GM21367 (cell line): Measurements from ENCODE around the gene PPP1R7.

Source experiments
- ATAC-seq: cut with Tn5 transposase; IDR thresholded peaks from one replicate; pipeline ENCODE4 v1.9.1; 2021; ENCODE audit not compliant: unreplicated experiment

Gene PPP1R7

DNA sequence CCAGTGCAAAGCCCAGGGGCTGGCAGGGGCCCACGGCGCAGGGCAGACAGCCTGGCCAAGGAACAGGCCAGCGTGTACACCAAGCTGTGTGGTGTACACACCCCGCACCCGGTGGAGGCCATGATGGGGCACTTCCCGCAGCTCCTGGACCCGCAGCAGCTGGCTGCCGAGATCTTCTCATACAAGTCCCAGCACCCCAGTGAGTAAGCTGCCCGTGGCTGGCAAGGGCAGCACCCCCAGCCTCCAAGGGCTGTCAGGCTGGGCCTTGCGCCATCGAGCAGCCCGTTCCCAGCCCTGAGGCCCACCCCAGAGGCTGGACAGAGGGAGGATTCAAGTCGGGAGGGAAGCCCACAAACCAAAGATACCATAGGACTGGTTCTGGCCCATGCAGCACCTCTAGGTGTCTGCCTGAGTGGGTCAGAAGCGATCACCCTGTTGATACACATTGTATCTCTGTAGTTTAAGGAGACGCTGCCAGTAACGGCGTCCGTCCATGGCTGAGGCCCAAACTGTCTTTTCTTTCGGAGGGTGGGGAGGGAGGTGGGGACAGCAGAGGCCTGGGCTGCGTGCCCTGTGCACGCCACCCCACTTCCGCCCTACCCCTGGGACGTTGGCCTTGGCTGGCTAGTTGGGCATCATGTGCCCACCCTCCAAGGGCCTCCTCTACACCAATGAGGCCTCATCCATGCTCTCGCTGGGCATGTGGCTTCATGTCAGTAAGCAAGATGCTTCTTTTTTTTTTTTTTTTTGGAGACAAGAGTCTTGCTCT, 31.3 kb upstream of the PPP1R7 start:
- ATAC-seq: no peak

DNA sequence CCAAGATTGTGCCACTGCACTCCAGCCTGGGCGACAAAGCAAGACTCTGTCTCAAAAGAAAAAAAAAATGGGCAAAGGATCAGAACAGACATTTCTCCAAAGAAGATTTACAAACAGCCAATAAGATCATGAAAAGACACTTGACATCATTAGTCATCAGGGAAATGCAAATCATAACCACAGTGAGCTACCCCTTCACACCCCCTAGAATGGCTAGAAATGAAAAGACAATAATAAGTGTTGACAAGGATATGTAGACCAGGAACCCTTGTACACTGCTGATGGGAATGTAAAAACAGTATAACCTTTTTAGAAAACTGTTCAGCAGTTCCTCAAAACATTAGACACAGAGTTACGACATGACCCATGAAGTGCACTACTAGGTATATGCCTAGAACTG, 29.8 kb upstream of the PPP1R7 start:
- ATAC-seq: no peak

DNA sequence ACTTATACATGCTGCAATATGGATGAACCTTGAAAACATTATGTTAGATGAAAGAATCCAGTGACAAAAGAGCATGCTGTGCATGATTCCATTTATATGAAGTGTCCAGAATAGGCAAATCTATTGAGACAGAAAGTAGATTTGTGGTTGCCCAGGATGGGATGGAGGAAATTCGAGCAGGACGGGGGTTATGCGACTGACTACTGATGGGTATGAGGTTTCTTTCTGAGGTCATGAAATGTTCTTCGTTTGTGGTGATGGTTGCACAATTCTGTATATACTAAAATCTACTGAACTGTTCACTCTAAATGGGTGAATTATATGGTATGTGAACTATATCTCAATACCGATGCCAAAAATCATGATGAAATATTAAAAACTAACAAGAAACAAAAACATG, 29.3 kb upstream of the PPP1R7 start:
- ATAC-seq: no peak

DNA sequence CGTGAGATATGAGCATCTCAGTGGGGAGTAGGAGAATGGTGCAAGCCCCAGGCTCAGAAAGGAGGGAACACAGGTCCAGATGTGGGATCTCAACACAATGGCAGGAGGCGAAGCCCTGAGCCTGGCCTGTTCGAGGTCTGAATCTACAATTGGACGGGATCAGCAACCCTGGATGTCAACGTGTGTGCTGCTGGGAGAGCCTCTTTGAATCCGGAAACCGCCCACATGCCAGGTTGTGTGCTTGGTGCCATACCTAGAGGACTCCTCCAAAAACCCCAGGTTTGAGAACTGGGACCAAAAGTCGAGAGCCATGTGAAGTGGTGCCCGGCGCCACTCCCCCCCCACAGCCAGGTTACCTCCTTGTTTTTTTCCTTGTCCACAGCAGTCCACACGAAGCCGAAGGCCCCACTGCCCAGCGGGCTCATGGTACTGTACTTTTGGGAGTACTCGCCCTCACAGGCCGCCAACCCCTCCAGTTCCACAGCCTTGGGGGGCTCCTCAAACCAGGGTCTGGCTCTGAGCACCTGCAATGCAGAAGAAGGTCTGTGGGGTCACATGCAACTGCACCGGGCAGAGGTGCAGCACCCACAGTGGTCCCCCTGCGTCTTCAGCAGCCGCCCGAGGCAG, 27.8 kb upstream of the PPP1R7 start:
- no peak for ATAC-seq

DNA sequence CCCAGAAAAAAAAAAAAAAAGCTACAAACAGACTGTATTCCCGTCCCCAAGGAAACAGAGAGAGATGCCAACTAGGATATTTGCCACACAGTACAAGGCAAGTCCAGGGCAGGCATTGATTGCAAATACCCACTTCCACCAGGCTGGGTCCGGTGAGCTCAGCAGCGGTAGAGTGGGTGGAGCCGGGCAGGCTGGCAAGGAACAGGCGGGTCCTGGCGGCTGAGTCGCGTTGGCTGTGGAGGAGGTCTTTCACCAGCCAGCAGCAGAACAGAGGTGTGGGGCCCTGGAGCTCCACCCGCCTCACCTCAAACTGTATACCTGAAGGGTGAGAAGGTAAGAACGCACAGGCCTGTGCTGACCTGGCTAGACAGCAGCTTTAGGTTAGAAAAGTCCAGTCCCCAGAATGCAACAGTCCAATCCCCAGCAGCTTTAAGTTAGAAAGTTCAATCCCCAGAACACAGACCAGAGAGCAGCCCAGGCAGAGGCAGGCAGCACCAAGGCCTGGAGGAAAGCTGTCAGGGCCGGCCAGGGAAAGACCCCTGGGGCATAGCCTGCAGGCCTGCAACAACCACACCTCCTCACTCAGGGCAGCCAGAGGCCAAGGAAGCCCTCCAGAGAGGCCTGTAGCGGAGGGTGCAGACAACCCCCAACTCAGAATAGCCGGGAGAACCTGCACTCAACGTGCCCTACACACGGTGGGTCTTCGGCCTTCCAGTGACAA, 26.3 kb upstream of the PPP1R7 start:
- no peak for ATAC-seq

DNA sequence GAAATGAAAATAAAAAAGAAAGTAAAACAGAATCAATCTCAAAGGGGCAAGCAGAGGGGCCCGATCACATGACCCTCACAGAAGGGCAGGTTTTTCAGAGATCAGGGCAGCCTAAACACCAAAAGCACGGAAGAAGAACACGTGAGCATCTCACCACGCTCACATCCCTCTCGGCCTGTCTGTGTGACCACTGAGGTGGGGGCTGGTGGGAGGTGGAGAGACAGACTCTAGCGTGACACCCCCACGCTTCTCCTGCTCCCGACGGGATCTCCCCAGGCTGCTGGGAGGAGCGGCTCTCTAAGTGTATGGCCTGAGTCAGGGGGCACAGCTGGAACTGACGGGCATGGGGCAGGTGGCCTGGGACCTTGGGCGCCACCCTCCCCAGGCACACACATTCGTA, 24.6 kb upstream of the PPP1R7 start:
- ATAC-seq: no peak

DNA sequence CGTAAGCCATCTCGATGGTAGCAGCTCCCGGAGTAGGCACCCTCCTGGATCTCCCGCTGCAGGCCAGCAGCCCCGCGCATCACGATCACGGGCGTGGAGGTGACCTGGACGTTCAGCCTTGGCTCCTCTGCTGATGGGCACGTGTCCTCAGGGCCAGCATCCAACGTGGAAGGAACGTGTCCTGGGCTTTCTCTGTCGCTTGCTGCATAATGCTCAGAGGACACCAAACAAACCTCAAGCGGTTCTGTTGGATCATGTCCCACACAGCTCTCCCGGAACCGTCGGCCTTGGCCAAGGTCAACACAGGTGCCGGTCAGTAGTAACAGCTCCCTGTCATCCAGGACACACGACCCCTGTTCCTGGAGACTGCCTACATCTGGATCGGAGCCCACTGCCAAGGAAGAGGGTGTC, 24.1 kb upstream of the PPP1R7 start:
- no peak for ATAC-seq

DNA sequence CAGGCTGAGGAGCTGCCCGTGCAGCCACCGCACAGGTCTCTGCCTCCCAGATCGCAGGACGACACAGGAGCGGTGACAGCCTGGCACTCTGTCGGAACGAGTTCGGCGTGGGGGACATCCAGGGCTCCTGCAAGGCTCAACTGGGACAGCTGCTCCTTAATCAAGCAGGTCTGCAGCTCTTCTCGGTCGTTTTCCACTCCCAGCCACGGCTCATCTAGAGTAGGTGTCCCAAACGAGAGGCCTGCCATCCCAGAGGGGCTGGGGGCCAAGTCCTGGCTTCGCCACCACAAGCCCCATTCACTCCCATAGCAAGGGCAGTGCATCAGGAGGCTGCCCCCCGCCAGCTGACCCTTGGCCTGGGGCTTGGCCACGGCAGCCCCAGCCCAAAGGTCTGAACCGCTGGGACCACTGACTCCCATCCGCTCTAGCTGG, 23.5 kb upstream of the PPP1R7 start:
- ATAC-seq: no peak

DNA sequence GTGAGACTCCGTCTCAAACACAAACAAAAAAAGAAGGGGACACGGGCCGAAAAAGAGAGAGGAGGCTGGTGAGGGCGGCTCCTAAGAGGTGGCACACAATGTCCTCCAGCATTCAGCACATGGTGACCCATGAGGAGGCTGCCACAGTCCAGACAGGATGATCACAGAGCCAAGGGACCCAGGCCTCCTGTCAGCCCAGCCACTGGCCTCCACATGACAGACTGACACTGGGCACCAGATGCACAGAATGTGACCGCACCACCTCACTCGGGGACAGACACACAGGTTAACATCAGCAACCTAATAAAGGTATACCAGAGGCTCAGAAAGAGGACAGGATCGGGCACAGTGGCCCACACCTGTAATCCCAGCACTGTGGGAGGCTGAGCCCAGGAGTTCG, 22.0 kb upstream of the PPP1R7 start:
- no peak for ATAC-seq

DNA sequence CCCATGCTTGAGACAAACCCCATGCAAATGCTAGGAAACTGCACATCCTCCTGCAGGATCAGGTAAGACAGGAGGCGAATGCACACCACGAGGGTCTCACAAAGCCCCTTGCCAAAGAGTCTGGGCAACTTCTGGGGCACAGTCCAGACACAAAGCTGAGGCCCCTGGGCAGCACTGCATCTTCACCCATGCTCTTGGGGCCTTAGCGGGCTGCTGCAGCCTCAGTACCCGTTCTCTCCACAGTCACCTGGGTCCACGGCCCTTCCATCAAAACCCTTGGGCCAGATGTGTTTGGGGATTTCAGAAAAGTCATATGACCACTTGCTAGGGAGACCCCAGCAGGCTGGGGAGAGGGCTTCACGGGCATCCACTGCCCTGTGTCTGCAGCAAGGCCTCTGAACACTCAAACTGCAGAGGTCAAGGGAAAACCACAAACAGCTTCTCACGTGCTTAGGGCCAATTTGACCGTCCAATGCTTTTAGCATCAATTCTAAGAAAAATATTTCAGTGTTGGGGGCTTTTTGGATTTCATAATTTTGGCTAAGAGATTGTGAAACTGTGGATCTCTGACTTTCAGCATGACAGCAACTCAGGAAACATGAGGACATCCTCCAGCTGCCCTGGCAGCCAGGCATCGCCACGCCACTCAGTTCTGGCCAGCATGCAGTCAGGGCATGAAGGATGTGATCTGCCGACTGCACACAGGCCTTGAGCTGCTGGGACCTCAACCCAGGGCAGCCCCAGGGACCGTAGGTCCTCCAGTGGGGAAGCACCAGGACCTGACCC, 21.0 kb upstream of the PPP1R7 start:
- no peak for ATAC-seq

DNA sequence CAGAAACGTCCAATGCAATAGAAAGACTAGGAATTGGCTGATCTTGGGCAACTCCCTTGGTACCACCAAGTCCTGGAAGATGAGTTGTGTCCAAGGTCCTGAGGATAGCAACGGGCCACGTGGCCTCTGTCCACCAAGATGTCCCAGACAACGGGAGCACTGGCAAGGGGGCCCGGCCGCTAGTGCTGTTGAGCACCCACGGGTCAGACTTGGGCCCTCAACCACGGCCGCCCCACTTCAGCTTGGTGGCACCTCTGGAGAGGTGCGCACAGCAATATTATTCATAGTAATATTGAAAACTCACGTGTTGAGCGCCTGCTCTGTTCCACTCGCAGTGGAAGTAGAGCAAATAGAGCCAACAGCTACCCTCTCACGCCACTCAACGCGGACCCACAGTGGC, 20.0 kb upstream of the PPP1R7 start:
- no peak for ATAC-seq

DNA sequence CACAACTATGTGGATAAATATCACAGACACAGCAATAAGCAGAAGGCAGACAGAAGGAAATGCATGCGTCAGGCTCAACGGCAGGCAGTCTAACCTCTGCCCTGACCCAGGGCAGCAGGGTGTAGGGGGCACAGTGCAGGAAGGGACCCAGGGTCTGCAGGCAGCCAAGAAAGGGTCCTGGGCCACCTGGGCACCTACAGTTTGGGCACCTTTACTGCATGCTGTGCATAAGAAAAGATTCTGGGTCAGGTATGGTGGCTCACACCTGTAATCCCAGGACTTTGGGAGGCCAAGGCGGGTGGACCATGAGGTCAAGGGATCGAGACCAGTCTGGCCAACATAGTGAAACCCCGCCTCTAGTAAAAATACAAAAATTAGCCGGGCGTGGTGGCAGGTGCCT, 18.7 kb upstream of the PPP1R7 start:
- no peak for ATAC-seq

DNA sequence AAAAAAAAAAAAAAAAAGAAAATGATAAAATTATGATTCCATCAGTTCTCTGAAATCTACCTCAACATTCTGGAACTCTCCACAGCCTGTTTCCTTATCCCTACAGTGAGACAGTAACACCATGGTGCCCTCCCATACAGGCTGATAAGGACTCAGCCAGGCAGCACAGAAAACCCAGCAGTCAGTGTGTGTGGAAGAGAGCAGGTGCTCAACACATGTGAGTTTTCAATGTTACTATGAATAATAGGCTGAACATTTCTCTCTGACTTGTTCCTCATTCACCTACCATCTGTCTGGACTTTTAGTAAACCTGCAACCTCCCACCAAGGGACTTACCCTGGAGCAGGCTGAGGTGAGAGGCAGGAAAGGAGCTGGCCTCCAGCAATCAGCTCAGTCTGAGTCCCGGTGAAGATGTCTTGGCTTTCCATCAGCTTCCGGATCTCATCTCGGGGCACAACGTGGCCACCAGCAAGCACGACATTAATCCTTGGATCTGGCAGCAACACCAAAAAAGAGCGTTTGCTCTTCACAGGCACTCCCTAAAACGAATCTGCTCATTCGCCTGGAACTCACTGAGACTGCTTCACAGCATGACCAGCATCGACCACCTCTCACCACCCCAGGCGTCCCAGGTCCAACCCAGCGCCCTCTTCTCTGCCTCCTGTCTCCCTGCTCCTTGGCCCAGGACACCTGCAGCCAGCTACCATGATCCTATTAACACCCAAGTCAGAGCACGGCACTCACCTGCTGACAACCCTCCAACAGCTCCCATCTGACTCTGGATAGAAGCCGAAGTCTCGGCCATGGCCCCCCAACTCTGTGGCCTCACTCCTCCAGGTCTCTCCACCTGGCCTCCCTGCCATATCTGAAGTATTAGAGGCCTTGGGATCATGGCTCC, 17.5 kb upstream of the PPP1R7 start:
- ATAC-seq: no peak

DNA sequence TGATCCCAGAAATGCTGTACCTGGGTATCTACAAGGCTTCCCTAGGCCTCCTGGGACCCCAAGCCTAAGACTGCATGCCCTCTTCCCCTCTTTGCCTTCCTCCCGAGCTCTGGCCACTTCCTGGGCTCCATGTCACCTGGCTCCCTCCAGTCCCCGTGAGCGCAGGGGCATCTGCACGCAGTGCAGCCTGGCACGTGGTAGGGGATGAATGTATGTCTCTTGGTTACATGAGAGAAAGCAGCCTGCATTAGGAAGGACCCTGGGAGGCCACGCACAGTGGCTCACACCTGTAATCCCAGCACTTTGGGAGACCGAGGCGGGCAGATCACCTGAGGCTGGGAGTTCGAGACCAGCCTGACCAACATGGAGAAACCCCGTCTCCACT, 16.8 kb upstream of the PPP1R7 start:
- no peak for ATAC-seq

DNA sequence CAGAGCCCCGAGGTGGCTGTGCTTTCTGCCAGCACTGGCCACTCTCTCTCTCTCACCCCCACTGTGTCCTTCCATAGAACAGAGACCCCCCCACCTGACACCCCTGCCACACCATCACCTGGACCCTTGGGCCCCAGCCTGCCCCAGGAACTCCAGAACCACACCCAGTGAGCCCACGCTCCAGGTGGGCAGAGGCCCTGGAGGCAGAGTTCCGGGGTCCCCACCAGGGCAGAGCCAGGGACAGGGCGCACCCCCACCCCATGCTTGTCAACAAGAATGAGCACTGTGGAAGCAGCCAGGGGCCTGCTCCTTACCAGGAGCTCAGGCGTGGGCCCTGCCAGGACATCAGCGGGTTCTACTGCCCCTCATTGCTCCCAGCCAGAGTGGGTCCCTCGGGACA, 15.6 kb upstream of the PPP1R7 start:
- ATAC-seq: no peak

DNA sequence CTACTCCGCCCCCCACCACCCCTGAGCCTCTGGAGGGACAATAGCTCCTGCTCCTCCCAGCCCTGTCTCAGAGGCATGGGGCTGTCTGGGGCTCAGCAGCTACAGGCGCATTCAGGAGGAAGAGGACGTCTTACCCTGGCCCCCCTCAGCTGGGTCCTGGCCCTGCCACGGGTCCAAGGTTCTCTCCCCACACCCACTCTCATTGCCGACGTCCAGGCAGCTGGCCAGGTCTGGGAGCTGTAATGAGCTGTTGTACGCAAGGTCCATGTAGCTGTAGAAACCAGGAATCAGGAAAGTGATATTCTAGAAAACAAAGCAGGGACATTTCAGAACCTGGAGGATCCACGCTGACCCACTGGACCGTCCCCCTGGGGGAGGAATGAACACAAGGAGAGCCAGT, 14.5 kb upstream of the PPP1R7 start:
- no peak for ATAC-seq

DNA sequence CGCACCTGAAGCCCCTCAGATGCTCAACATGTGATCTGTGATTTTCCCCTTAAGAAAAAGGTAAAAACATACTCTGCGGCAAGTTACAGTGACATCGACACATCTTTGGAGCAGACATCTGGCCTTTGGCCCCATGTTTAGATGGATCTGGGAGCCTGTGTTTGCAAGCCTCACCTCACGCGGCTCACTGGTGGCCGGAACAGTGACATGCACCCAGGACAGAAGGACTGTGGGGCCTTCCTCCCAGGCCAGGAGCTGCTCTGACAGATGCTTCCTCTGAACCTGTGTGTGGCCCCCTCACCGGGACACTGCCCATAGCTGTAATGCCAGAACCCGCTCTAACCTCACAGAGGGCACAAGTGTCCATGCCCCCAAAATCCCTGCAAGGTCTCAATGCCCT, 14.1 kb upstream of the PPP1R7 start:
- ATAC-seq: no peak

DNA sequence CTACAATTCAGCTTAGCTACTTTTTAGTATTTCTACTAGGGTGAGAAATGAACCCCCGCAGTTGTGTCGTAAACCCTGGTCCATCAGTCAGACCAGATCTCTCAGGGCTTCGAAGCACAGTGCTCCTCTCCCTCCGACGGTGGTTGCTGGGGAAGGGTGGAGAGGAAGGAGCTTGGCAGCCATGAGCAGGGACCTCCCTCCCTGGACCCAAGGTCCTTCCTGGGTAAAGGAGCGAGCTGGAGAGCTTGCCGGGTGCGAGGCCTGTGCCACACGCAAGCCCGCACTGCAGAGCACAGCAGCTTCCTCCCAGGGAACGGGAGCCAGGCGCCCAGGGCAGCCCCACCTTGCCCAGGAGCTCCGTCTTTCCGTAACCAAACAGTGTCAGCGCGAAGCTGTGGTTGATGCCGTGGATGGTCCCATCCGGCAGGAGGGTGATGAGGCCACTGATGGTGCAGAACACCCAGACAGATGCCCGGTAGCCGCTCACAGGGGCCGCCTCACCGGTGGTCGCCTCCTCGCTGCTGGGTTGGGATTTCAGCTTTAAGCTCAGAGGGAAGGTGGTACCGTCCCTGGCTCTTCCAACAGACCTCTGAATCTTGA, 13.5 kb upstream of the PPP1R7 start:
- ATAC-seq: no peak

DNA sequence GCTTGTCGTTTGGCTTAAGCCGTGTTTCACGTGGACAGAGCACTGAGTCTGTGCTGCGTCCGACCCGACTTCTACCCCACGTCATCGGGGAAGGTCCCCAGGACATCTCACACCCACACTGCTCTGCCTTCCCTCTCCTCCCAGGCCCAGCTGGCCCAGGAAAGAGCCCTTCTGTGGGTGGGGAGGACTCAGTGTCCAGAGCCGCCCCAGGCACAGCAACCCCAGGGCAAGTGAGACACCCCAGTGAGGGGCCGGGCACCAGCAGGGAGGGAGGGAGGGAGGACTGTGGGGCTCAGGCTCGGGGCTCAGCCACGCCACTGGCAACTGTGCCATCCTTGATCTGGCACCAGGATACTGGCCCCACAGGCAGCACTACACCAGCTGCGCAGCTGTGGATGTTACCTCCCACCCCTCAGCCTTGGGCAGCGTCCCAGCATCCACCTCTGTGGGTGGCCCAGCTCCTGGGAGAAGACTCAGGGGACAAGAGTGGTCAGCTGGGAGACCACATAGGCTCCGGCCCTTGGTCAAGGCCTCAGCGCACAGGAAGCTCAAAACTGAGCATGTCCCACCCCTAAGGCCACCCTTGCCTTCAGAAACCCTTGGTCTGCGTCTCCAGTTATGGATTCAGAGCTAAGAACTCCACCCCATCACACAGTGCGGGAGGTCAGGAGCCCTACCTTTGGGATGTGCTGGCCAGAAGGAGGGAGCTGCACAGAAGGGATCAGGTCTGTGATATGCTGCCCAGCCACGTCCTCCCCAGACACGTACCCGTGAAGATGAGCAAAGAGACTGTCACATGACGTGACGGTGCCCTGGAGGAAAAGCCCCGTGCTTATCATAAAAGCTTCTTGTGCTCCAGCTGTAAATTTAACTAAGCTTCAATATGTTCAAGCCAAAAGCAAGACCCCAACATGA, 12.7 kb upstream of the PPP1R7 start:
- ATAC-seq: no peak
